Bronchial epithelial cell (primary cell): Measurements from ENCODE around the gene SNAPC3. TPM values are rescaled to one million over a fixed set of nuclear protein-coding genes. Genes with fewer than 3 reads are reported as not detected.
A peak's percentile ranks its signal among the peaks of the same experiment; 100 is the strongest.

Experiments
- DNase-seq: peaks from one replicate; pipeline ENCODE4 v3.0.0-alpha.2; 2010; ENCODE audit warnings: low read depth
- FAIRE-seq: peaks from 2 replicates; lab custom pipeline; 2011; peaks lifted over from hg19 to GRCh38; lab: Jason Lieb, UNC
- H3K27me3 ChIP-seq: 2 replicates; pipeline ENCODE4 v1.5.1; 2011; ENCODE audit warnings: low read length; ENCODE audit not compliant: control insufficient read depth, insufficient read depth
- H3K36me3 ChIP-seq: 2 replicates; pipeline ENCODE4 v1.5.1; 2011; ENCODE audit warnings: low read length; ENCODE audit not compliant: control insufficient read depth, insufficient read depth
- H3K4me3 ChIP-seq: 2 replicates; pipeline ENCODE4 v1.5.1; 2011; ENCODE audit warnings: mild to moderate bottlenecking, low read depth, low read length, control low read depth
- total RNA-seq: library from RNA; depleted of rRNA; stranded (reverse); fragments of >200 nt; gene quantifications from 2 replicates; pipeline ENCODE4 v1.2.1, GENCODE V29; 2014
- TF ChIP-seq, protein P1 (sequence below): IDR thresholded peaks from 2 replicates; pipeline ENCODE4 v1.5.1; 2011; ENCODE audit warnings: mild to moderate bottlenecking, moderate library complexity, low read length, control low read depth, inconsistent platforms; ENCODE audit not compliant: insufficient read depth, severe bottlenecking

SNAPC3 gene
- total RNA-seq, 1 donor from 2014 or later = 33.7 TPM

DNA sequence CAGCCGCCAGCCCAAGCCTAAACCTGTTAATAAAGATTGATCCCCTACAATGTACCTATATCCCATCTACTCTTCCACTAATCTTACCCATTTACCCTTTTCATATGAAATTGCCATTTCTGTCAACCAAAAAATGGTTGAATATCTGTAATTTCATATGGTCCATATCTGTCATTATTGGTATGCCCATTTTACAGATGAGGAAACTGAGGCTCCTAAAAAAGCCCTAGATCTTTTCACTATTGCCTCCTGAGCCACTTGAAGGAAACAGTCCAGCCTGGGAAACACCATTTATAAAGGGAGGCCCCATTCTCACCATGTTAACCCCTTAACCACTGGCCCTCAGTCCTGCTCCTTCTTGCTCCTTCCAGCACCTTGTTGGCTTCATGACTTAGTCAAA is 41.2 kb upstream of the SNAPC3 start:
- no peaks in the 10 kb centered on the region for H3K36me3 ChIP-seq
- TF ChIP-seq, protein P1, sequence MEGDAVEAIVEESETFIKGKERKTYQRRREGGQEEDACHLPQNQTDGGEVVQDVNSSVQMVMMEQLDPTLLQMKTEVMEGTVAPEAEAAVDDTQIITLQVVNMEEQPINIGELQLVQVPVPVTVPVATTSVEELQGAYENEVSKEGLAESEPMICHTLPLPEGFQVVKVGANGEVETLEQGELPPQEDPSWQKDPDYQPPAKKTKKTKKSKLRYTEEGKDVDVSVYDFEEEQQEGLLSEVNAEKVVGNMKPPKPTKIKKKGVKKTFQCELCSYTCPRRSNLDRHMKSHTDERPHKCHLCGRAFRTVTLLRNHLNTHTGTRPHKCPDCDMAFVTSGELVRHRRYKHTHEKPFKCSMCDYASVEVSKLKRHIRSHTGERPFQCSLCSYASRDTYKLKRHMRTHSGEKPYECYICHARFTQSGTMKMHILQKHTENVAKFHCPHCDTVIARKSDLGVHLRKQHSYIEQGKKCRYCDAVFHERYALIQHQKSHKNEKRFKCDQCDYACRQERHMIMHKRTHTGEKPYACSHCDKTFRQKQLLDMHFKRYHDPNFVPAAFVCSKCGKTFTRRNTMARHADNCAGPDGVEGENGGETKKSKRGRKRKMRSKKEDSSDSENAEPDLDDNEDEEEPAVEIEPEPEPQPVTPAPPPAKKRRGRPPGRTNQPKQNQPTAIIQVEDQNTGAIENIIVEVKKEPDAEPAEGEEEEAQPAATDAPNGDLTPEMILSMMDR = no peak
- no peaks in the 10 kb centered on the region for H3K27me3 ChIP-seq
- H3K4me3 ChIP-seq = no peak overlapping the region
- DNase-seq = no peak
- no peak for FAIRE-seq

DNA sequence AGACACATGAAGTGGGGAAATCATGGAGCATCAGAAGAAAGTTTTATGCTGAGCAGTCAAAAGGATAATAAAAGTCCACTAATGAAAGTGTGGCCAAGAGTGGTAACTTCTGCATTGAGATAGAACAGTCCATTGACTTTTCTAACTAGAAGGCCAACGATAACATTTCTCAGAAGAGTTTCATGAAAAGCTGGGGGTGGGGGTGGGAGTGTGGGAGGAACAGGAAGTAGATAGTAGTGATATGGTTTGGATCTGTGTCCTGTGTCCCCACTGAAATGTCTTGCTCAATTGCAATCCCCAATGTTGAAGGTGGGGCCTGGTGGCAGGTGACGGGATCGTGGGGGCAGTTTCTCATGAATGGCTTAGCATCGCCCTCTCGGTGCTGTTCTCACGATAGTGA is 36.2 kb upstream of the SNAPC3 start:
- FAIRE-seq (no peak), DNase-seq (no peak)
- Histone ChIP-seq H3K4me3 (no peak overlapping the region), H3K27me3 (no peaks in the 10 kb centered on the region), H3K36me3 (no peaks in the 10 kb centered on the region)
- TF ChIP-seq, protein P1 = no peak

DNA sequence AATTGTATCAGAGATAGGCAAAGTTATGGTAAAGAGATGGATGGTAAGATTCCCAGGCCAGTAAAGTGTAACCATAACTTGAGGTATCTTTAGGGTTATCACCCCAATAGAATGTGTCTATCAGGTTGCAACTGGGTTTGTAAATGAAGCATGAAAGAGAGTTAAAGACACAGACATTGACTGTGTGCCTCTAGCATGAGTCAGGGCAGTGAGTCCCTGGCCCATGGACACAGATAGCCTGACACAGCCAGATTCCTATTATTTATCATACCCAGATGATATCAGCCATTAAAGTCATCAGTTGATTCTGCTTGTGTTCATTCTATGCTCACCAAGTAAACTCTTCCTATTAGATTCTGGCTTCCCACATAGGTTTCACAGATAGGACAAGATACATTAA is 33.5 kb upstream of the SNAPC3 start:
- FAIRE-seq (no peak), DNase-seq (peak; percentile 10)
- TF ChIP-seq, protein P1 = no peak
- no peaks in the 10 kb centered on the region for H3K27me3 ChIP-seq
- no peaks in the 10 kb centered on the region for H3K36me3 ChIP-seq
- no peak overlapping the region for H3K4me3 ChIP-seq

DNA sequence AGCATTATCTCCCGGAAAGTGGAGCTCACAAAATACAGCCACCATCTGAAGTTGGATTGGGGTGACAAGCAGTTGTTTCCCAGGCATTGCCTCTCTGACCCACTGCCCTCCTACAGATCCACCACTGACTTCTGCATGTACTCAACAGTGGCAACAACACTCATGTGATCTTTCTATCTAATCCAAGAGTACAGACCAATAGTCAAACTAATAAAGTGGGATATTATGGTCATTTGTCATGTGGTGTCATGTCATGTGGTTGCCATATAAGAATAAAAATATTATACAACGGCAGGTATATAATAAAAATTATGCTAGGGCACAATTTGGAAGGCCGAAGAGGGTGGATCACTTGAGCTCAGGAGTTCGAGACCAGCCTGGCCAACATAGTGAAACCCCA is 33.0 kb upstream of the SNAPC3 start:
- Histone ChIP-seq H3K36me3 (no peaks in the 10 kb centered on the region), H3K4me3 (no peak overlapping the region), H3K27me3 (no peaks in the 10 kb centered on the region)
- FAIRE-seq = no peak
- TF ChIP-seq, protein P1 = no peak
- no peak for DNase-seq

DNA sequence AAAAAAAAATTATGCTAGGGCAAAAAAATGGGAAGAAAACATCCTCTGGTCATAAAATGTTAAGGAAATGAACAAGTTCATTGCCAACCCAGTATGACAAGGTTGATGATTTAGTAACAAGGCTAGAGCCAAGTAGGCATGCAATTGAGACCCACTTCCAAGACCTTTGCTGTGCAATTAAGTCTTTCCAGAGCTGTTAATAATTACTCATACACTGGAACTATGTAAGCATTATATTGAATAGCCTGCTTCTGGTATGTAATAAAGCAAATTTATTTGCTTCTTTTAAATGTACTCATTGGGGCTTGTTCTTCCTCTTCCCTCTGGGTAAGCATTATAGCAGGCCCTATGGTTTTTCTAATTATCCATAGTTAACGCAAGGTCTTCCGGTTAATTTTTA is 32.5 kb upstream of the SNAPC3 start:
- TF ChIP-seq, protein P1 = no peak
- Histone ChIP-seq H3K36me3 (no peaks in the 10 kb centered on the region), H3K4me3 (no peak overlapping the region), H3K27me3 (no peaks in the 10 kb centered on the region)
- no peak for FAIRE-seq
- no peak for DNase-seq

DNA sequence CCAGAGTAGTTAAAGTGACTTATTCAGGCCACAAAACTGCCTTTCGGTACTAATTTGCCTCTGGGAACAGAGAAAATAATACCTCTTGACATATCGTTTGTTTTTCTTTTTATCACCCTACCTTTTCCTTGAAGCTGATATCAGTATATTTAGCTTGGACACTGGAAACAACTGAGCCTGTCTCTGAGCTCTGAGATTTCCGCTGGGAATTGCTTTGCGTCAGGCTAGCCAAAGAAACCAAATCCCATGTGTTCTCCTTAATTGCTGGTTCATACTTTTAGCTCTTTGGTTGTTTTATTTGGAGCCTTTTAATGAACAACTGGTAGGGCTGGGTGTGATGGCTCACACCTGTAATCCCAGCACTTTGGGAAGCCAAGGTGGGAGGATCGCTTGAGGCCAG is 30.3 kb upstream of the SNAPC3 start:
- TF ChIP-seq, protein P1 = no peak
- H3K27me3 ChIP-seq = no peaks in the 10 kb centered on the region
- FAIRE-seq (no peak), DNase-seq (no peak)
- no peaks in the 10 kb centered on the region for H3K36me3 ChIP-seq
- H3K4me3 ChIP-seq = no peak overlapping the region
